Measurements from ENCODE around the gene MINDY3.
"Not testable (repeated sequence)": the region's sequence is repeated elsewhere in the genome, so short reads cannot be mapped to it uniquely, and the experiment has no call there.

Gene MINDY3

DNA sequence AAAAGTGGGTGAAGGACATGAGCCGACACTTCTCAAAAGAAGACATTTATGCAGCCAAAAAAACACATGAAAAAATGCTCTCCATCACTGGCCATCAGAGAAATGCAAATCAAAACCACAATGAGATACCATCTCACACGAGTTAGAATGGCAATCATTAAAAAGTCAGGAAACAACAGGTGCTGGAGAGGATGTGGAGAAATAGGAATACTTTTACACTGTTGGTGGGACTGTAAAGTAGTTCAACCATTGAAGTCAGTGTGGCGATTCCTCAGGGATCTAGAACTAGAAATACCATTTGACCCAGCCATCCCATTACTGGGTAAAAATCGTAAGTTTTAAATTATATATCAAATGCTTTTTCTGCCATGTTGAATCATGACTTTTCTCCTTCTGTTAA, 85.8 kb downstream of the MINDY3 start:
- not testable (repeated sequence) for DNase-seq

DNA sequence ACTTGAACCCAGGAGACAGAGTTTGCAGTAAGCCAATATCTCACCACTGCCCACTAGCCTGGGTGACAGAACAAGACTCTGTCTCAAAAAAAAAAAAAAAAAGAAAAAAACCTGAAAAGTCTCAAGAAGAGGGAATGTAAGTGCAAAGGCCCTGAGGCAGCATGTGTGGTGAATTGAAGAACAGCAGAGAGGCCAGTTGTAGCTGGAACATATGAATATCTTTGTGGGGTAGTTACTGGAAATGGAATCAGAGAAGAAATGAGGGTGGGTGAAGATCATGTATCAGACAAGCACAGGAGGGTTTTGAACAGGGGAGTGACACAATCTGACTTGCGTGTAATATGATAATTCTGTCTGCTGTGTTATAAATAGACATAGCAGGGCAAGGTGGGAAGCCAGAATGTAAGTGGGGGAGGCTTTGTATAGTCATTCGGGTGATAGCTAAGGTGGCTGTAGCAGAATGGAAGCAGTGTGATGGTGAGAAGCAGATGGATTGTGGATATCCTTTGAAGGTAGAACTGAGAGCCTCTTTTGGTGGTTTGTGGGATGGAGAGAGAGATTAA, 95.3 kb downstream of the MINDY3 start:
- no peak for DNase-seq

GRCh38 chr10:15763006-15763405, 97.3 kb downstream of the MINDY3 start:
- peak; percentile 45 for DNase-seq

DNA sequence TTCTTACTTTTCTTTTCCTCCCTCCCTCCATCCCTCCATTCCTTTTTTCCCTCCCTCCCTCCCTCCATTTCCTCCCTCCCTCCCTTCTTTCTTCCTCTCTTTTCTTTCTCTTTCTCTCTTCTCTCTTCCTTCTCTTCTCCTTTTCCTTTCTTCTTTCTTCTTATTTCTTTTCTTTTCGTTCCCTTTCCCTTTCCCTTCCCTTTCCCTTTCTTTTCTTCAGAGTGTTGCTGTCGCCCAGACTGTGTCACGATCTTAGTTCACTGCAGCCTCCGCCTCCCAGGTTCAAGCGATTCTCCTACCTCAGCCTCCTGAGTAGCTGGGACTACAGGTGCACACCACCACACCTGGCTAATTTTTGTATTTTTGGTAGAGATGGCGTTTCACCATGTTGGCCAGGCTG, 98.1 kb downstream of the MINDY3 start:
- not testable (repeated sequence) for DNase-seq

DNA sequence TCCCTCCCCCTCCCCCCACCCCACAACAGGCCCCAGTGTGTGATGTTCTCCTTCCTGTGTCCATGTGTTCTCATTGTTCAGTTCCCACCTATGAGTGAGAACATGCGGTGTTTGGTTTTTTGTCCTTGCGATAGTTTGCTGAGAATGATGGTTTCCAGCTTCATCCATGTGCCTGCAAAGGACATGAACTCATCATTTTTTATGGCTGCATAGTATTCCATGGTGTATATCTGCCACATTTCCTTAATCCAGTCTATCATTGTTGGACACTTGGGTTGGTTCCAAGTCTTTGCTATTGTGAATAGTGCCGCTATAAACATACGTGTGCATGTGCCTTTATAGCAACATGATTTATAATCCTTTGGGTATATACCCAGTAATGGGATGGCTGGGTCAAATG, 99.1 kb downstream of the MINDY3 start:
- DNase-seq = not testable (repeated sequence)

- no peak for DNase-seq
These were observed 99.6 kb downstream of the MINDY3 start for GRCh38 chr10:15760681-15761080.

- DNase-seq = no peak
These were observed 101.0 kb downstream of the MINDY3 start for GRCh38 chr10:15759265-15759664.

DNA sequence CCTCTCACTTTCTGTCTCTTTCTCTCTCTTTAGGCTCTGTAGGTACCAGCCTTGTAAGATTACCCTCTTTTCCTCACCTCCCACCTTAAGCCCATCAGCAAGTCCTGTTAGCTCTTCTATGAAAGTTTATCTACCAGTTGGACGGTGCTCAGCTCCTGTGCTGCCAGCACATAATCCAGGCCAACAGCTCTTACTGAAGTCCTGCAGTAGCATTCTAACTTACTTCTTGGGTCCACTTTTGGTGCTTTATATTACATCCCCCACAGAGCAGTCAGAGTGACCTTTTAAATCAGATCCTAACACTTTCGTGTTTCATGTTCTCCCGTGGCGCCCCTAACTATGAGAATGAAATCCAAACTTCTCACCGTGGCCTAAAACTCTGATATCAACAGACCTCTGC, 101.7 kb downstream of the MINDY3 start:
- no peak for DNase-seq

DNA sequence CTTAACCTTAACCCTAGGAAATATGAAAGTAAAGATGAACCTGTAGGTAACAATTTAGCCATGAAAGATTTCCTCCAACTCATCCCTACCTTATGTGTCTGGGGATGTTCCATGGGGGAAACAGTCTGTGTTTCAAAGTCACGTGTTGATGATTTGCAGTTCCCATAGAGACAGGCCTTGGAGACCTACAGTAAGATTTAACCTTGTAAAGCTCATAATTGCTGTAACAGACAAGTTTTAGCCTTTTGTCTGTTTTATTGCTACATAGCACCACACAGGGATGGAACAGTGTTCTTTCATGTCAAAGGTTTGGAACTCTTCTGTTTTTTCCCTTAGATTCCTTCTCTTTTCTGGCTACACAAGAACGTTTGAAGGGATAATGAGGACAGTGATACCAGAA, 105.4 kb downstream of the MINDY3 start:
- DNase-seq = no peak

DNA sequence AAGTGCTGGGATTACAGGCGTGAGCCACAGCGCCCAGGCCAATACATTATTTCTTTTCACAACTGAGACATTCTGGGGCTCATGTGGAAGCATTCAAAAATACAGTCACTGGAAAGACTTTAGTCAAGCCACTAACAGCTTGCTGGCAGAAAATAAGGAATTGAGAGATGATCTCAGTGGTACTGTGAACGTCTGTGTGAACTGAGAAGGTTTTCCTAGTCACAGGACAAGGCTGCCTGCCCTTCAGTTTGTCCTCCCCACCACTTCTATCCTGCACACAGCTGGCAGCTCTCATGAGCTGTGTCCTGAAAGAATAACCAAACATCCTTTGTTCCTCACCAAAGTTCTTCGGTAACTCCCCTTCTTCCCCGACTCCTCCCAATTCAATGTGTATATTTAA, 109.3 kb downstream of the MINDY3 start:
- no peak for DNase-seq

DNA sequence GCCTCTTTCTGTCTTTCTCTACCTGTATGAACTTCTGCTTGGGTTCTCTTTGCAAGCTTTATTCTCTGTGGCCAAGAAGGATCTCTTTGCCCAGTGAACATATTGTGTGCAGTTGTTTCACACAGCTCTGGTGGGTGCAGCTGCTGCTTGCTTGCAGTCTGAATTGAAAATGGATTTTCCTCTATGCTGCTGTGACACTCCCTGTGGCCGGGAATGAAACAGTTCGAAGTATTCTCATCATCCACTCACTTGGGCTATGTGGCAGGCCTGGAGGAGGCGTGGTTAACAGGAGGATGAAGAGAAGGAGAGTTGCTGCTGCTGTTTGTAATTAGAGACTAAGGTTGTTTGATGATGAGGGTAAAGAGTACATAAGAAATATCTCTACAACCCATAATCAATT, 112.2 kb downstream of the MINDY3 start:
- DNase-seq = peak; percentile 32

- DNase-seq = no peak
These were observed 112.7 kb downstream of the MINDY3 start for GRCh38 chr10:15747632-15748031.

- DNase-seq = no peak
These were observed 114.6 kb downstream of the MINDY3 start for GRCh38 chr10:15745751-15746150.

GRCh38 chr10:15744217-15744865, 116.0 kb downstream of the MINDY3 start:
- peak; percentile 51 for DNase-seq

- DNase-seq = no peak
These were observed 116.9 kb downstream of the MINDY3 start for GRCh38 chr10:15743443-15743842.

- DNase-seq = no peak
These were observed 117.5 kb downstream of the MINDY3 start for GRCh38 chr10:15742836-15743235.

GRCh38 chr10:15742102-15742501, 118.2 kb downstream of the MINDY3 start:
- no peak for DNase-seq

GRCh38 chr10:15741581-15741980, 118.7 kb downstream of the MINDY3 start:
- DNase-seq = no peak

DNA sequence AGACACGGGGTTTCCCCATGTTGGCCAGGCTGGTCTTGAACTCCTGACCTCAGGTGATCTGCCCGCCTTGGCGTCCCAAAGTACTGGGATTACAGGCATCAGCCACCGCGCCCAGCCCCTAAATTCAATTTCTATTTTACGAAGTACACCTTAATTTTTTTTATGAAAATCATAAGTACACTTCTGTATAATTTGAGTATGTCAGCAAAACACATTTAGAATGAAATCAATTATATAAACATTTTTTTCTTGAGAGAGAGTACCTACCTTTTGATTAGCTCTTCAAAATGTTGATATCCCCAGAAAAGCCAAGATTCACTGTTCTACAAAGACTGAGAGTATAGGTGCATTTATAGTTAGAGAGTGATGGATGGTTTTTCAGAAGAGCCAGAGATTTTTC, 120.0 kb downstream of the MINDY3 start:
- DNase-seq = no peak

DNA sequence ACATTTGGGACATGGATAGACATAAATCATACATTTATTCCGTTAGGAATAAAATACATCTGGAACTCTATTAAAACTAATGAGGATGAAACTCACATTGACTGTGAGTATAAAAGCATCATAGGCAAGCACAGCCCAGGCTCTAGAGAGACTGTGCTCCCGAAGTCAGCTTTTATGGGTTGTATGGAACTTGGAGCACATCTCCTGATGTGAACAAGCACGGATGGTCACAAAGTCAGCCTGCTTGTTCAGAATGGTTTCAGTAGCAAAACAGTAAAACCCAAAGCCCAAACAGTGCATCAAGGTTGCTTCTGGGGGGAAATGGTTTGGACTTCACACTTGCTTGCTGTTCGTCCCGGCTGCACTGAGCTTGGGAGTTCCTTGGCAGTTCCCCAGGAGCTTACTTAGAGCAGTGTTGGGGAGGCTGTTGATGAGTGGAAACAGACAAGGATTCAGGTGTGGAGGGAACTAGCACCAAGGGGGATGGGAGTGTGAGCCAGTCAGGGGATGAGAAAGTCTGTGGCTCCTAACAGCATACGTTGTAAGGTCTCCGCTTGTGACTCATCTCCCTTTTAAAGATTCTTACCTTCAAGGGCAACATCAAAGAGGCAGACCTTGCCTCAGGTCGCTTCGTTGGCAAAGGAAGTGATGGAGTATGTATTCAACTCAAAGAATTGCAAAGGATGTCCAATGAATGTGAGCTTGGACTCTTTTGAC, 120.9 kb downstream of the MINDY3 start:
- no peak for DNase-seq

GRCh38 chr10:15738270-15738925, 121.9 kb downstream of the MINDY3 start:
- DNase-seq = no peak

DNA sequence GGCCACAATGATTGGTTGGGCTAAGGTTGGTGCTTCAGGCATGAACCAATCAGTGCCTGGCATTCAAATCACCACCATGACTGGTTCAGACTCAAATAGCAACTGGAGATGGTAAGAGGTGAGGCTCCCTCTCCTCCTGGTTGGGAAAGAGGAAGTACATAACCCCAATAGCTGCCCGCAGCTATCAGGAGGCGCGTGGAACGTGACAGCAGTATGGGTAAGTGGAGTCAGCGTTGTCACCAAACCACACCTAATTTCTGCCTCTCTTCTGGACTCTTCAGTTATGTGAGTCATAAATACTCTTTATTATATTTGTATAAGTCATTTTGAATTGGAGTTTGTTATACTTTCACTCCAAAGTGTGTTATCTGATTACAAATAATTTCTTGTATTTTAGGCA, 122.7 kb downstream of the MINDY3 start:
- DNase-seq = peak; percentile 3

GRCh38 chr10:15735763-15736162, 124.5 kb downstream of the MINDY3 start:
- no peak for DNase-seq

- DNase-seq = no peak
These were observed 130.0 kb downstream of the MINDY3 start for GRCh38 chr10:15730341-15730740.

All from NCI-H69 (cell line).